ENCODE measurements around the gene SCGB1C2. TPM values are rescaled to one million over a fixed set of nuclear protein-coding genes. Genes with fewer than 3 reads are reported as not detected.
"Not testable (repeated sequence)": the region's sequence is repeated elsewhere in the genome, so short reads cannot be mapped to it uniquely, and the experiment has no call there.

Gene SCGB1C2
- total RNA-seq (2014; rRNA removed; shearing (Covaris generic)): not detected in 2 replicates
- not detected in 2 replicates for polyA plus RNA-seq (2014; cell fraction: nucleus; rRNA removed)

DNA sequence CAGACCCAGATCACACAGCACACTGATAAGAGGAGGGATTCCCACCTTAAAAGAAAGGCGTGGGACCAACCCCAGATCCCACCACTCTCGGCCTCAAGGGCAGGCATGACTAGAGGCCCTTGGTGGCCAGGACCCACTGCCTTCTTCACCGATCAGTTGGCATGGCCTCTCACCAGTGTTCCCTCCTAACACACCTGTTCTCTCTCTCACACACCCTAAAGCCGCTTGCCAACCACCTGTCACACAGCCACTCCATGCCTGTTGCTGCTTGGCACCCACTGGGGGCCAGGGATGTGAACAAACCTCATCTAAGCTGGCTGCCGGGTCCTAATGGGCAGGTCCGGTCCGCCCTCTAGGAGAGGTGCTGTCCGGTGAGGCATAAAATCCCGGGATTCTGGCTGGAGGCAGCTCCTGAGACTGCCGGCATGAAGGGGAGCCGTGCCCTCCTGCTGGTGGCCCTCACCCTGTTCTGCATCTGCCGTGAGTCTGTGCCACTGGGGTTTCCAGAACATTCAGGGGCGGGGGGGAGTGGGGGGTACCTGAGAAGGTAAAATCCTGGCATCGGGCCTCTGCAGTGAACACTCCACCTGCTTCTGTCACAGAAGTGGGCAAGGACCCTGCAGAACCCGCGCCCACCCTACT lies at the start of gene SCGB1C2:
SCGB1C2 (plus strand) TSS at position 404 of the 642 bp plus-strand sequence; CDS start at position 426, 22 bp downstream.
- not testable (repeated sequence) for DNase-seq (ENCODE audit: extremely low read depth, low read depth)

DNA sequence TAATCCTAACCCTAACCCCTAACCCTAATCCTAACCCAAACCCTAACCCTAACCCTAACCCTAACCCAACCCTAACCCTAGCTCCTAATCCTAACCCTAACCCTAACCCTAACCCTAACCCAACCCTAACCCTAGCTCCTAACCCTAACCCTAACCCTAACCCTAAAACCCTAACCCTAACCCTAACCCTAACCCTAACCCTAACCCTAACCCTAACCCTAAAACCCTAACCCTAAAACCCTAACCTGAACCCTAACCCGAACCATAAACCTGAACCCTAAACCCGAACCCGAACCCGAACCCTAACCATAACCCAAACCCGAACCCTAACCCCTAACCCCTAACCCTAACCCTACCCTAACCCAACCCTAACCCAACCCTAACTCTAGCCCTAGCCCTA lies 24.3 kb upstream of the SCGB1C2 start:
- DNase-seq (ENCODE audit: extremely low read depth, low read depth): not testable (repeated sequence)

DNA sequence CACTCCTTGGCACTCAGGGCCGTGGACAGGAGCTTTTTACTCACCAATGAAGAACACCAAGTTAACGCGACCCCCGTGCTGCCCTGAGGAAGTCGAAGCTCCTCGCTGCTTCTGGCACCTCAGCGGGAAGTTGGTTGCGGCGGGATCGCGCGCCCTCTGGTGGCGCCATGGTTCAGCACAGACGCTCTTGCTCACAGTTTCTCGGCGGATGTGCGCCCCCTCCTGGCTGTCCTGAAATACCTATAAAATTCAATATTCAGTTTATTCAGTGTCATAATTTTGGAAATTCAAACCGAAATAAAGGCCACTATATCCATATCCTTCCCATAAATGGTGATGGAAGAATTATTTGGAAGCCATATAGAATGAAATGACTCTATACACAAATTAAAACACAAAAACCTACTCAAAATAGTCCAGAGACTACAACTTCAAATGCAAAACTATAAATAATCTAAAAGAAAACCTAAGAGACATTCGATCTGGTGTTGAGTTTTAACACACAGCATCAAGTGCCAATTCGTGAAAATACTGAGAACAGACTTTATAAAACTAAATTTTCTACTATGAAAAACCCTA lies 18.9 kb upstream of the SCGB1C2 start:
- not testable (repeated sequence) for DNase-seq (ENCODE audit: extremely low read depth, low read depth)

DNA sequence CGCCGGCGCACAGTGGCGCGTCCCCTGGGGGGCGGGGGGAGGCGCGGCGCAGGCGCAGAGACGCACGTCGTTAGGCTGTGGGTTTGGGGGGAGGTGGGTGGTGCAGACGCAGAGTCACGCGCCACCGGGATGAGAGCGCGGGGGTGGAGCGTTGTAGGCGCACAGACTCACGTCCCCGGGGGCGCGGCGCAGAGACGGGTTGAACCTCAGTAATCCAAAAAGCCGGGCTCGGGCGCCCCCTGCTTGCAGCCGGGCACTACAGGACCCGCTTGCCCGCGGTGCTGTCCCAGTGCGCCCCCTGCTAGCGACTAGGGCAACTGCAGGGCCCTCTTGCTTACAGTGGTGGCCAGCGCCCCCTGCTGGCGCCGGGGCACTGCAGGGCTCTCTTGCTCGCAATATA lies 3.4 kb upstream of the SCGB1C2 start:
- not testable (repeated sequence) for DNase-seq (ENCODE audit: extremely low read depth, low read depth)

DNA sequence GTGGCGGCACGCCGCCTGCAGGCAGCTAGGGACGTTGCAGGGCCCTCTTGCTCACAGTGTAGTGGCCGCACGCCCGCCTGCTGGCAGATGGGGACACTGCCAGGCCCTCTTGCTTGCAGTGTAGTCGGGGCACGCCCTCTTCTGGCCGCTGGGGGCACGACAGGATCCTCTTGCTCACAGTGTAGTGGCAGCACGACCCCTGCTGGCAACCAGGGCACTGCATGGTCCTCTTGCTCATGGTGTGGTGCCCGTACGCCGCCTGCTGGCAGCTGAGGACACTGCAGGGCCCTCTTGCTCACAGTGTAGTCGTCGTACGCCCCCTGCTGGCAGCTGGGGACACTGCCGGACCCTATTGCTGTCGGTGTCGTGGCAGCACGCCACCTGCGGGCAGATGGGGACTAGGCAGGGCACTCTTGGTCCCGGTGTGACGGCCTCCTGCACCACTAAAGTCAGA lies 3.0 kb upstream of the SCGB1C2 start:
- not testable (repeated sequence) for DNase-seq (ENCODE audit: extremely low read depth, low read depth)

DNA sequence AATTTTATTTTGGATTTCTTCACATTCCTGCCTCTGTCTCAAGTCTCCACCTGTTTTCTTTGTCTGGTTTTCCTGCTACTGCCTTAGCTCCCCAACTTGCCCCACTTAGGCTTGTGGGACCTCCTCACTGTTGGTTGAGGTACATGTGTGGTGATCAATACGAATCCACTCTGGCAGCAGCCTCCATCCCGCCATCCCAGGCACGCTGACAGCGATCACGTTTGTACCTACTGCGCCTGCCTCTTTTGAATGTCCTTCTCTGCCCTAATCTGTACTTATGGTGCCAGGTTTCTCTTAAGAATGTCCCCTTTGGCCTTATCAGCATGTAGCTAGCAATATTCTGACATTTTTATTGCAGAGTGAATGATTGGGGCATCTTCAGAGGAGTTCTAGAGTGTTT lies 2.3 kb upstream of the SCGB1C2 start:
- DNase-seq (ENCODE audit: extremely low read depth, low read depth): not testable (repeated sequence)

DNA sequence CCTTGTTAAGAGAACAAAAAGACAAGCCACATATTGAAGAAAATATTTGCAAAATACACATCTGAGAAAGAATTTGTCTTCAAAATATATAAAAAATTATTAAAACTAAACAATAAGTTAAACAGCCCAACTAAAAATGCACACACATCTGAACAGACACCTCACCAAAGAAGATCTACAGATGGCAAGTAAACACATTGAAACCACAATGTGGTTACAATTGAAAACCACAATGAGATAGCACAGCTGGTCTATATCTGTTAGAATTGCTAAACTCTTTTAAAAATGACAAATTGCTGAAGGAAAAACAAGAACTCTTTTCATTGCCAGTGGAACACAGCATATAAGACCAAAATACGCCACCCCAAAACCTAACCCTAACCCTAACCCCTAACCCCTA lies 1.5 kb upstream of the SCGB1C2 start:
- not testable (repeated sequence) for DNase-seq (ENCODE audit: extremely low read depth, low read depth)

DNA sequence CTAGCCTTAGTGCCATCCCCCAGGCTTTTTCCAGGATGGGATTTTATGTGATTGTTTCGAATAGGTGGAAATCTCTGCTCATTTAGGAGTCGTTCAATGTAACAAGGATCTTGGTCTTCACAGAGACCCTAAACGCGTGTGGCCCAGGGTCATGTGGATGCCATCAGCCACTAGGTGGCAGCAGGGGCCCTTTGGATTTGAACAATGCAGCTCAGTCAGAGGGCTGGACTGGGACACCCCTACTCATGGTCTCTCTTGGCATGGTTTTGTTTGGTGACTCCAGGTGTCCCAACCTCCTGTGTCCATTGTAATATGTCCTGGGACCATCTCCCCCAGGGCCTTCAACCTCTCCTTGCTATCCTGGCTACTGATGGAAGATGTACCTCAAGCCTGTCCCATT lies 838 bp upstream of the SCGB1C2 start:
- DNase-seq (ENCODE audit: extremely low read depth, low read depth): not testable (repeated sequence)

DNA sequence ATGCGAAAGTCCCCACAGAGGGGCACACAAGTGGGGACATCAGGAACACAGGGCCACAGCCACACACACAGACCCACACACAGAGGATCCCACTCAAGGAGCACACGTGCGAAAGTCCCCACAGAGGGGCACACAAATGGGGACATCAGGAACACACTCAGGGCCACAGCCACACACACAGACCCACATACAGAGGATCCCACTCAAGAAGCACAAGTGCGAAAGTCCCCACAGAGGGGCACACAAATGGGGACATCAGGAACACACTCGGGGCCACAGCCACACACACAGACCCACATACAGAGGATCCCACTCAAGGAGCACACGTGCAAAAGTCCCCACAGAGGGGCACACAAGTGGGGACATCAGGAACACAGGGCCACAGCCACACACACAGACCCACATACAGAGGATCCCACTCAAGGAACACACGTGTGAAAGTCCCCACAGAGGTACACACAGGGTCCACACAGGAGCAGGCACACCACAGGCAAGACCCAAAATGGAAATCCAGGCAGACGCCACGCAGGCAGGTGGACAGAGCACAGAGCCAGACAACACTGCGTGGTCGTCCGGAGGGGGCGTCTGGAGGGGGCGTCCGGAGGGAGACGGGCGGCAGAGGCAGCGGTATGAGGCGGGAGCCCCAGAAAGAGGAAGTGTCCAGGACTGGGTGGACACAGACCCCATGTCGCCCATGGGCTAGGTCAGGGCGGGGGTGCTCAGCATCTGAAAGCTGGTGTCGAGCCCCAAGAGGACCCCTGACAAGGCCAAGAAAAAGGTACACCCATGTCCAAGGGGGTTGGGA lies 2.2 kb downstream of the SCGB1C2 start:
- not testable (repeated sequence) for DNase-seq (ENCODE audit: extremely low read depth, low read depth)

DNA sequence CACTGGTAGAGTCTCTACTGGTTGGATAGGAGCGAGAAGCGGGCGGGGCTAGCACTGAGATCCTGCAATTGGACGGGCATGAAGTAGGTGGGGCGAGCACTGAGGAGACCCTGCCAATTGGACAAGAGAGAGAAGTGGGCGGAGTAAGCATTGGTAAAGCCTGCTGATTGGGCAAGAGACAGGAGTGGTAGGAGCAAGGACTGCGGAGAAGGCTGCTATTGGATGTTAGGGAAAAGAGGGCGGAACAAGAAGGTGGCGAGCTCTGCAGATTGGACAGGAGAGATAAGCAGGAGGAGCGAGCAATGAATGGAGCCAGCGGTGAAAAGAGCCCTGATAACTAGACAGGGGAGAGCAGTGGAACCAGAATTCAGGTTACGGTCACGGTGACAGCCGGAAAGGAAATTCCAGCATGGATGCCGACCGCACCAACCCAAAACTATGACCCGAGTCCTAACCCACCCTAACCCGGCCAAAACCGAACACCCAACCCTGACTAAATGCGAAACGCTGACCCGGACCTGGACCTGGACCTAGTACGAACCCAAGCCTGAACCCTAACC lies 4.8 kb downstream of the SCGB1C2 start:
- peak; percentile 31 for DNase-seq (ENCODE audit: extremely low read depth, low read depth)

DNA sequence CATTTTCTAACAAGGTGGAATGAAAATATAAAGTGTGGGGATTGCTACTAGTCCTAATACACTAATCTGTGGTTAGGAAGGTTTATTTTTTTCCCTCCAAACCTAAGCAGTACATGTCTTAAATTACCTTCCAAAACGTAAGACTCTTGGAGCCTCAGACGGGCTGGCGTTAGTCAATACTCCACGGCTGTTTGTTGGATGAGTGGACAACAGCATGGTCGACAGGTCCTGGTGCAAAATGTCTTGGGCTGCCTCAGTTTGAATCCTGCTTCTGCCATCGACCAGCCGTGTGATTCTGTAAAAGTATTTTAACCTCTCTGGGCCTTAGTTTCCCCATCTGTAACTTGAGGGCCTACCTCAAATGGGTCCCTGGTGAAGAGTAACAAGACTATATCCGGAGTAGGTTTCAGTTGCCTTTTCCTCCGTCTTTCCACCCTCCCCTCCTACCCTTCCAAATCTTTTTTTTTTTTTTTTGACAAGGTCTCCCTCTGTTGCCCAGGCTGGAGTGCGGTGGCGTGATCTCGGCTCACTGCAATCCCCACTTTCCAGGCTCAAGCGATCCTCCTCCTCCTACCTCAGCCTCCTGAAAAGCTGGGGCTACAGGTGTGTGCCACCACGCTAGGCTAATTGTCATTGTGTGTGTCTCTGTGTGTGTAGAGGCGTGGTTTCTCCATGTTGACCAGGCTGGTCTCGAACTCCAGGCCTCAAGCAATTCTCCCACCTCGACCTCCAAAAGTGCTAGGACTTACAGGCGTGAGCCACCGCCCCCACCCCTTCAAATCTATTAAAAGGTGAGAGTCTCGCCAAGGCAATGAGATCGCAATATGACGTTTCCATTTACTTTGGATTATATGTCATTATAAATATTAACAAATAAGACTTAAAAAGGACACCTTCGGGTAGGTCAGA lies 5.8 kb downstream of the SCGB1C2 start:
- no peak for DNase-seq (ENCODE audit: extremely low read depth, low read depth)

DNA sequence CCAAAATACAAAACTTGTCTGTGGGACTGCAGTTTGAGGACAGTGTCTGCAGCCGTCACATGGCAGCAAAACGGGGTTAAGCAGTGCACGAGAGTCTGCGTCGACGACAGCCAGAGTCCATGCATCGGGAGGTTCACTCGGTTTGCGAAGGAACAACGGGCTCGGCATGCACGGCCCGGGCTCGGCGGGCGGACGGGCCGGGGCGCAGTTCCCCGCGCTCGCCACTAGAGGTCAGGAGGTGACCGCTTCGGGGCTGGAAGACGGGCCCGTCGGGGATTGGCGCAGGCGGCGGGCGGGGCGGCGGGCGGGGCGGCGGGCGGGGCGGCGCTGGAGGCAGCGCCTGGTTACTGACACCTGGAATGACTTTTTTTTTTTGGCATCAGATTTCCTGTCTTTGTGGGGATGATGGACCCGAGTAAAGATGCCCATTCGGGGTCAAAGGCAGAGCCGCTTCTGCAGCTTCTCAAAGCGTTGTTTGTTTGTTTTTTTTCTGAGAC lies 6.5 kb downstream of the SCGB1C2 start:
- peak; percentile 77 for DNase-seq (ENCODE audit: extremely low read depth, low read depth)

DNA sequence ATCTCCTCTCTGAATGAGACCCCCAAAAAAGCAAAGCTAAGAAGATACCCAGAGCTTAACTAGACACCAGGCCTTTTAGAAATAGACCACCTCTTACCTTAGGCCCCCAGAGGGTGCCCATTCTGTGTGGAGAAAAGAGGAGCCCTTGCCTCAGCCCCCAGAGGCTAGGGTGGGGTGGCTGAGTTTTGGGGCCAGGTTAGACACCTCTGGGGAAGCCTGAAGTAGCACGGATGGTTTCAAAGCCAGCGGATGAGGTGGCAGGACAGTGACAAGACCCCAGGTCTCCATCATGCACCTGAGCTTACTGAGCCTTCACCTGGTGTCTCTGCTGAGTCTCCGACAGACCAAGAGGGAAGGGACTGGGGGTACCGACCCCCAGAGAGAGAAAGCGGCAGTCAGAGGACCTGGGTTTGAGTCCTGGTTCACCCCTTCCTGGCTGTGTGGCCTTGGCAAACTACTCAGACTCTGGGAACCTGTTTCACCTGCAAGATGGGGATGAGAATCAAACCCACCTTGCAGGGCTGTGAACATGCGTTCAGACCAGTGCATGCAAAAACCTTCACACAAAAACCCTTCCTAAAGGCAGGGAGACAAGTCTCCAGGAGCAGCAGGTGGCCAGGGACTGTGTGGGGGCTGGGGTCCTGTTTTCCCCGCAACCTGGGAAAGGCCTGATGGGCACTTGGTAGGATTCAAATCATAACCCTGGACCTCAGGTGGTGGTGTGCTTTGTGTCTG lies 7.7 kb downstream of the SCGB1C2 start:
- no peak for DNase-seq (ENCODE audit: extremely low read depth, low read depth)

DNA sequence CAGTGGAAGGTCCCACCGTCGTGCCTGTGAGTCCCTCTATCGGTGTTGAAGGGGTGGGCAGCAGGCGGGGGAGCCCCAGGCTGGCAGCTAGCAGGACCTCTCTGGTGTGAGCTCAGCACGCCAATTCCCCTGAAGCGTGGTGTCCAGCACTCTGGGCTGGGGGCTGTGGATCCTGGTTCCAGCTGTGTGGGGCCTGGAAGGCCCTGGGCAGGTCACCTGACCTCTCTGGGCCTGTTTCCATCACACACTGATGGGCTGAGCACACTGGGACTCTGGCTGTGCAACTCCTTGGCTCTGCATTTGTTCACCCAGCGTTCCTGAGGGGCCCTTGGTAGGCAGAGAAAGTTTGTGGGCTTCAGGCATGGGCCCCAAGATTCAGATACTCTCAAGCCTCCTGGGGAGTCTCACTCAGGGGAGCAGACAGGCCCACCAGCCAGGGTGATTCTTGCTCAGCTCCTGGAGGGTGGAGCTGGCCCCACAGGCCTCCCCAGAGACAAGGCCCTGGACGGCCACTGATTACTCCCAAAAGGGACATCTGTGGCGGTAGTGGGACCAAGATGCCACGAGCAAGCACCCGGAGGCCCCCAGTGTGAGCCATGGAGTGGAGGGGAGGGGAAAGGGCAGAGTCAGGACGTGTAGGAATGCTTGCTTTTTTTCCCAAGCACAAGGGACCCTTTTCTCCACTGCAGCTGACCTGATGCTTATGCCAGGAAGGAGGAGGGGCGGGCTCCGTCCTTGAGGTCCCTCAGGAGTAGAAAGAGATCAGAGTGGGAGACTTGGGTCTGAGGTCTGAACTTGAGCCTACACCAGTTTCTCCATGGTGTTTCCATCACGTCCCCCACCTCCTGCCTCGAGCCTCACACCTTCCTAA lies 8.5 kb downstream of the SCGB1C2 start:
- DNase-seq (ENCODE audit: extremely low read depth, low read depth): no peak

DNA sequence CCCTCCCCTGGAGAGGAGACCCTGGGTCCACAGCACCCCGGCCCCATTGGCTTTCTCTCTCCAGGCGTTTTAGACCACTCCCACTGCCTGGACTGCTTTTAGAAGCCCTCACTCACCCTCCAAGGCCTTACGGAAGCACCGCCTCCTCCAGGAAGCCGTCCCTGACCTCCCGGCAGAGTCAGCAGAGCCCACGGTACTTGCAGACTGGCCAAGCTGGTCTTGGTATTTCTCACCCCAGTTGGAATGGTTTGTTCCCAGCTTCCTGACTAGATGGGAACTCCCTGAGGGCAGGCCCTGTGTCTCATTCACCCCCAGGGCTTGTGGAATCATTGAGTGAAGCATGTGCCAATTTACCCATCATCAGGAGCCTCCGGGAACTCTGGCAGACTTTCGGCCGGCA lies 9.2 kb downstream of the SCGB1C2 start:
- no peak for DNase-seq (ENCODE audit: extremely low read depth, low read depth)

DNA sequence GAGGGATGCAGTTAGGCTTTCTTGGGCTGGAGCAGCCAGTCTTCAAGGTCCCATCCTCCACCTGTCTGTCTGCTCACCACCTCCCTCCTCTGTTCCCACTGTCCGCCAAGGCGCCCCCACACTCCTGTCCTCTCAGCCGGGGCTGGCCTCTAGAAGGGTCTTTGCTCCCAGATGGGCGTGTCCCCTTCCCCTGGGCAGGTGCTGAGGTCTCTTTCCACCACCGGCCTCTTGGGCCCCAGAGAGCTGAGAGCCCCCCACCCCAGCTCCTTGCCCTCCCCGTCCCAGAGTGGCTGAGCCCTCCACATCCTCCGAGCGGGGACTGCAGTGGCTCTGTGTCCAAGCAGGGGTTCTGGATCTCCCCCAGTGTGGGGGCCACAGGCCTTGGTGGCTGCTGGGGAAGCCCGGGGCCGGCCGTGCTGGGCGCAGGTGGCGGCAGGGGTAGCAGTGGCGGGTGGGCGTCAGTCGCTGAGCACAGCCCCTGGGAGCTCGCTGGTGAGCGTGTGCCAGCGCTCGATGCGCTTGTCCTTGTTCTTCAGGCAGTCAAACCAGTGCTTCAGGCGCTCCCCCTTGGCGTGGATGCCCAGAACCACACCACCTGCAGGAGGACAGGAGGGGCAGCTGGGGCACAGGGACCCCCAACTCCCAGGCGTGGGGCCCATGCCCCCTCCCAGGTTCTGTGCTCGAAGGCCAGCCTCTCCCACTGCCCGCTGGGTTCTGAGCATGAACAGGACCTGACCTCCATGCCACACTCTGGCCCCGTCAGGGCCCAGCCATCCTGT lies 9.8 kb downstream of the SCGB1C2 start:
- no peak for DNase-seq (ENCODE audit: extremely low read depth, low read depth)
